MCF 10A (cell line): ENCODE results near the gene DBP. TPM values are rescaled to one million over a fixed set of nuclear protein-coding genes. Genes with fewer than 3 reads are reported as not detected.

Experiments
- BruUV-seq: library from RNA; stranded (reverse); fragments of 400-500 nt; replicated peaks from 2 replicates; lab custom pipeline; 2021; lab: Mats Ljungman, UMichigan
- CTCF ChIA-PET: fragments of 300-600 bp; sonication (Branson Sonifier 250); formaldehyde crosslinking; extraction: SDS; loops from one replicate; lab custom pipeline; 2021; ENCODE audit warnings: antibody characterized with exemption, inconsistent platforms; lab: Yijun Ruan, JAX
- POLR2A ChIA-PET: fragments of 300-600, 350-650 bp; sonication (Branson Sonifier 250); formaldehyde crosslinking; extraction: SDS; loops from one replicate; lab custom pipeline; 2020; ENCODE audit warnings: antibody characterized with exemption, inconsistent platforms; lab: Yijun Ruan, JAX
- DNase-seq: peaks from one replicate; pipeline ENCODE4 v3.0.0-alpha.2; 2018; ENCODE audit not compliant: unreplicated experiment
- H3K27ac Mint-ChIP-seq: one replicate; pipeline ENCODE4 v1.8.0; 2022; ENCODE audit warnings: mild to moderate bottlenecking, low read depth, mixed read lengths; ENCODE audit not compliant: unreplicated experiment
- H3K27me3 Mint-ChIP-seq: one replicate; pipeline ENCODE4 v1.8.0; 2022; ENCODE audit warnings: mixed read lengths; ENCODE audit not compliant: insufficient read depth, unreplicated experiment
- H3K36me3 Mint-ChIP-seq: one replicate; pipeline ENCODE4 v1.8.0; 2022; ENCODE audit warnings: mild to moderate bottlenecking, moderate library complexity, mixed read lengths; ENCODE audit not compliant: insufficient read depth, unreplicated experiment
- H3K4me1 Mint-ChIP-seq: one replicate; pipeline ENCODE4 v1.8.0; 2022; ENCODE audit warnings: mixed read lengths; ENCODE audit not compliant: insufficient read depth, unreplicated experiment
- H3K4me3 Mint-ChIP-seq: one replicate; pipeline ENCODE4 v1.8.0; 2022; ENCODE audit warnings: mild to moderate bottlenecking, moderate library complexity, mixed read lengths; ENCODE audit not compliant: unreplicated experiment
- H3K9me3 Mint-ChIP-seq: one replicate; pipeline ENCODE4 v1.8.0; 2022; ENCODE audit warnings: mixed read lengths; ENCODE audit not compliant: unreplicated experiment
- CTCF ChIP-seq: fragments of 200-600 bp; IDR thresholded peaks from one replicate; pipeline ENCODE4 v1.8.0; 2022; ENCODE audit warnings: antibody characterized with exemption, mild to moderate bottlenecking; ENCODE audit not compliant: unreplicated experiment
- intact Hi-C: fragments of 100-400 bp; cut with micrococcal nuclease; formaldehyde crosslinking; loops from 2 replicates; pipeline ENCODE4 v1.14.1; 2022
- total RNA-seq: library from RNA; stranded (reverse); gene quantifications from 2 replicates; pipeline ENCODE4 v1.2.3, GENCODE V29; 2022

The DBP gene
- total RNA-seq, 1 experiment from 2014 or later = 0.56 TPM

GRCh38 chr19:48618916-48619691 is 18.1 kb downstream of the DBP start, which contains the start of the genes RPL18 and SPHK2:
Gene RPL18 (minus strand): TSS chr19:48619178. CDS start chr19:48619143, 35 bp downstream.
Gene SPHK2 (plus strand): TSS chr19:48619506. CDS start chr19:48620515, 1,009 bp downstream.
- Mint-ChIP-seq H3K36me3 (peaks cover 70% of the 10 kb centered on the region), H3K4me1 (peaks cover 52% of the 10 kb centered on the region), H3K27ac (peak within 1 kb of the TSS; percentile 96), H3K4me3 (peak within 1 kb of the TSS; percentile 87), H3K9me3 (no peaks in the 10 kb centered on the region), H3K27me3 (no peaks in the 10 kb centered on the region)
- ChIA-PET POLR2A (interaction anchor here (0.6 to 7.2 kb wide), 33 partner anchors 9 to 1362 kb away, joined by 3 to 108 read pairs (median 4); partner anchors contain the start of genes CA11, CARD8, CCDC9 and DBP), CTCF (interaction anchor here (0.6 to 1.2 kb wide), 4 partner anchors 7 to 132 kb away, joined by 4 to 5 read pairs (median 4); no protein-coding TSS in a partner anchor)
- peak; percentile 99 for DNase-seq
- no TSS peak for BruUV-seq
- intact Hi-C loops = loop anchor here (2.0 kb wide), 1 partner anchor 16 kb away; no protein-coding TSS in a partner anchor
- no peak for TF ChIP-seq CTCF

- no peak for TF ChIP-seq CTCF
- Mint-ChIP-seq H3K27ac (peak overlapping the region; percentile 96), H3K4me1 (peaks cover 52% of the 10 kb centered on the region), H3K36me3 (peaks cover 70% of the 10 kb centered on the region), H3K9me3 (no peaks in the 10 kb centered on the region), H3K27me3 (no peaks in the 10 kb centered on the region), H3K4me3 (peak overlapping the region; percentile 87)
- intact Hi-C loops = loop anchor here (2.0 kb wide), 1 partner anchor 16 kb away; no protein-coding TSS in a partner anchor
- ChIA-PET CTCF (interaction anchor here (0.6 to 1.2 kb wide), 3 partner anchors 8 to 131 kb away, joined by 4 to 5 read pairs (median 4); no protein-coding TSS in a partner anchor), POLR2A (interaction anchor here (0.7 to 7.2 kb wide), 22 partner anchors 10 to 1362 kb away, joined by 3 to 108 read pairs (median 5); partner anchors contain the start of genes CA11, CARD8, CCDC9 and DBP)
- no peak for DNase-seq
- TSS peak; percentile 79 for BruUV-seq
Measured at GRCh38 chr19:48618278-48618915, 18.8 kb downstream of the DBP start.

GRCh38 chr19:48617146-48617937 is 19.8 kb downstream of the DBP start:
- BruUV-seq = no TSS peak
- H3K9me3 Mint-ChIP-seq = no peaks in the 10 kb centered on the region
- CTCF ChIA-PET = interaction anchor here (0.6 to 1.5 kb wide), 7 partner anchors 11 to 761 kb away, joined by 3 to 6 read pairs (median 4); no protein-coding TSS in a partner anchor
- peak overlapping the region; percentile 87 for H3K4me3 Mint-ChIP-seq
- peak; percentile 34 for DNase-seq
- TF ChIP-seq CTCF = no peak
- peaks cover 70% of the 10 kb centered on the region for H3K36me3 Mint-ChIP-seq
- no peaks in the 10 kb centered on the region for H3K27me3 Mint-ChIP-seq
- peaks cover 46% of the 10 kb centered on the region for H3K4me1 Mint-ChIP-seq
- intact Hi-C loops = no loop called here
- H3K27ac Mint-ChIP-seq = peak overlapping the region; percentile 96
- POLR2A ChIA-PET = interaction anchor here (0.6 to 7.2 kb wide), 10 partner anchors 9 to 376 kb away, joined by 3 to 108 read pairs (median 6); partner anchors contain the start of genes CA11, DBP, GYS1 and PPP1R15A
